ENCODE results near the gene GGPS1. TPM values are rescaled to one million over a fixed set of nuclear protein-coding genes. Genes with fewer than 3 reads are reported as not detected.
"Not testable (repeated sequence)": the region's sequence is repeated elsewhere in the genome, so short reads cannot be mapped to it uniquely, and the experiment has no call there.

GGPS1 gene
- total RNA-seq, 1 donor from 2014 or later, result 45.5 TPM

- H3K4me3 Mint-ChIP-seq, result no peak overlapping the region
- peaks cover 4% of the 10 kb centered on the region for H3K36me3 Mint-ChIP-seq
- peaks cover 5% of the 10 kb centered on the region for H3K9me3 Mint-ChIP-seq
- no peak for DNase-seq (ENCODE audit: extremely low spot score, unreplicated experiment)
- peaks cover 12% of the 10 kb centered on the region for H3K4me1 Mint-ChIP-seq (ENCODE audit: unreplicated experiment)
- no peak overlapping the region for H3K27ac Mint-ChIP-seq
- H3K27me3 Mint-ChIP-seq, result no peaks in the 10 kb centered on the region
- TF ChIP-seq CTCF (conservative IDR thresholded peaks at IDR 0.05), result no peak
Observed at GRCh38 chr1:235298758-235299157, 29.6 kb upstream of the GGPS1 start.

- peaks cover 14% of the 10 kb centered on the region for H3K4me1 Mint-ChIP-seq (ENCODE audit: unreplicated experiment)
- peak overlapping the region; percentile 41 for H3K27ac Mint-ChIP-seq
- H3K4me3 Mint-ChIP-seq, result no peak overlapping the region
- no peaks in the 10 kb centered on the region for H3K27me3 Mint-ChIP-seq
- no peak for DNase-seq (ENCODE audit: extremely low spot score, unreplicated experiment)
- TF ChIP-seq CTCF (conservative IDR thresholded peaks at IDR 0.05), result no peak
- H3K9me3 Mint-ChIP-seq, result peaks cover 5% of the 10 kb centered on the region
- peaks cover 5% of the 10 kb centered on the region for H3K36me3 Mint-ChIP-seq
Observed at GRCh38 chr1:235299169-235299858, 29.1 kb upstream of the GGPS1 start.

GRCh38 chr1:235302143-235302542 is 26.2 kb upstream of the GGPS1 start:
- no peaks in the 10 kb centered on the region for H3K27me3 Mint-ChIP-seq

GRCh38 chr1:235304549-235305451 is 23.6 kb upstream of the GGPS1 start:
- H3K4me1 Mint-ChIP-seq (ENCODE audit: unreplicated experiment), result peaks cover 12% of the 10 kb centered on the region
- H3K36me3 Mint-ChIP-seq, result peaks cover 4% of the 10 kb centered on the region
- DNase-seq (ENCODE audit: extremely low spot score, unreplicated experiment), result no peak
- no peak for TF ChIP-seq CTCF (conservative IDR thresholded peaks at IDR 0.05)
- H3K9me3 Mint-ChIP-seq, result no peaks in the 10 kb centered on the region
- no peak overlapping the region for H3K4me3 Mint-ChIP-seq
- no peaks in the 10 kb centered on the region for H3K27me3 Mint-ChIP-seq
- no peak overlapping the region for H3K27ac Mint-ChIP-seq

More at GRCh38 chr1:235302143-235302542, 26.2 kb upstream of the GGPS1 start:
- Mint-ChIP-seq H3K4me3 (no peak overlapping the region), H3K9me3 (no peaks in the 10 kb centered on the region), H3K4me1 (ENCODE audit: unreplicated experiment) (peaks cover 19% of the 10 kb centered on the region), H3K36me3 (peaks cover 8% of the 10 kb centered on the region), H3K27ac (no peak overlapping the region)
- no peak for TF ChIP-seq CTCF (conservative IDR thresholded peaks at IDR 0.05)
- DNase-seq (ENCODE audit: extremely low spot score, unreplicated experiment), result no peak

GRCh38 chr1:235307158-235308124 is 20.9 kb upstream of the GGPS1 start:
- Mint-ChIP-seq H3K36me3 (peaks cover 4% of the 10 kb centered on the region), H3K4me1 (ENCODE audit: unreplicated experiment) (peaks cover 12% of the 10 kb centered on the region), H3K9me3 (no peaks in the 10 kb centered on the region), H3K27ac (no peak overlapping the region), H3K4me3 (no peak overlapping the region), H3K27me3 (no peaks in the 10 kb centered on the region)
- DNase-seq (ENCODE audit: extremely low spot score, unreplicated experiment), result no peak
- no peak for TF ChIP-seq CTCF (conservative IDR thresholded peaks at IDR 0.05)

- H3K36me3 Mint-ChIP-seq; H3K27ac Mint-ChIP-seq; DNase-seq (ENCODE audit: extremely low spot score, unreplicated experiment); H3K4me3 Mint-ChIP-seq; H3K9me3 Mint-ChIP-seq; H3K27me3 Mint-ChIP-seq: not testable (repeated sequence)
- H3K4me1 Mint-ChIP-seq (ENCODE audit: unreplicated experiment), result peaks cover 21% of the 10 kb centered on the region
Observed at GRCh38 chr1:235309206-235309605, 19.2 kb upstream of the GGPS1 start.
